ENCODE measurements around the gene HDAC9.

GRCh38 chr7:18626086-18626485 lies 130.5 kb downstream of the HDAC9 start:
- TF ChIP-seq CTCF (conservative IDR thresholded peaks at IDR 0.05; ENCODE audit: low read length) (no peak), EZH2phosphoT487 (IDR thresholded peaks at IDR 0.05; ENCODE audit: borderline replicate concordance) (no peak)

Measured in Loucy (cell line).